ENCODE results near the gene TUBA8. TPM values are rescaled to one million over a fixed set of nuclear protein-coding genes. Genes with fewer than 3 reads are reported as not detected.

The TUBA8 gene
- total RNA-seq, 1 experiment from 2014 or later = 0.72 TPM

GRCh38 chr22:18091916-18092526 is 18.6 kb upstream of the TUBA8 start:
- peaks cover 47% of the 10 kb centered on the region for H3K36me3 Mint-ChIP-seq
- no peaks in the 10 kb centered on the region for H3K4me1 Mint-ChIP-seq
- ChIA-PET POLR2A (no interaction called here), CTCF (interaction anchor here (0.5 kb wide), 1 partner anchor 60 kb away, joined by 3 read pairs; no protein-coding TSS in a partner anchor)
- H3K4me3 Mint-ChIP-seq = no peak overlapping the region
- no peaks in the 10 kb centered on the region for H3K27me3 Mint-ChIP-seq (ENCODE audit: low read depth)
- TF ChIP-seq ZNF512 (CRISPR knock-in tag; IDR thresholded peaks at IDR 0.05; ENCODE audit: borderline replicate concordance) (no peak), ERG (CRISPR knock-in tag; IDR thresholded peaks at IDR 0.05) (no peak), ELF4 (CRISPR knock-in tag; IDR thresholded peaks at IDR 0.05; ENCODE audit: low read depth) (no peak), ATF6 (CRISPR knock-in tag; IDR thresholded peaks at IDR 0.05) (no peak), FOXP1 (CRISPR knock-in tag; IDR thresholded peaks at IDR 0.05; ENCODE audit: borderline replicate concordance) (no peak), KAT7 (CRISPR knock-in tag; IDR thresholded peaks at IDR 0.05; ENCODE audit: borderline replicate concordance) (no peak), FOXJ3 (CRISPR knock-in tag; IDR thresholded peaks at IDR 0.05; ENCODE audit: borderline replicate concordance) (no peak), GRHL2 (CRISPR knock-in tag; IDR thresholded peaks at IDR 0.05; ENCODE audit: insufficient replicate concordance, severe bottlenecking) (no peak), FOXP4 (CRISPR knock-in tag; IDR thresholded peaks at IDR 0.05) (no peak)
- H3K9me3 Mint-ChIP-seq = peaks cover 3% of the 10 kb centered on the region; the same call in 1 of the 2 replicates
- no peak overlapping the region for H3K27ac Mint-ChIP-seq
- no peak for DNase-seq (ENCODE audit: low spot score)
- no peak for ATAC-seq

- no peak overlapping the region for H3K4me3 Mint-ChIP-seq
- DNase-seq (ENCODE audit: low spot score) (no peak), ATAC-seq (no peak)
- H3K9me3 Mint-ChIP-seq = peaks cover 3% of the 10 kb centered on the region; the same call in 1 of the 2 replicates
- POLR2A ChIA-PET = no interaction called here
- H3K27me3 Mint-ChIP-seq (ENCODE audit: low read depth) = no peaks in the 10 kb centered on the region
- peaks cover 33% of the 10 kb centered on the region for H3K36me3 Mint-ChIP-seq
- H3K27ac Mint-ChIP-seq = no peak overlapping the region
- no peaks in the 10 kb centered on the region for H3K4me1 Mint-ChIP-seq
- CTCF ChIA-PET = interaction anchor here (0.7 to 1.9 kb wide), 4 partner anchors 16 to 199 kb away, joined by 3 to 4 read pairs (median 4); no protein-coding TSS in a partner anchor
- TF ChIP-seq ZNF416 (CRISPR knock-in tag; IDR thresholded peaks at IDR 0.05) (no peak), TP53 (CRISPR knock-in tag; IDR thresholded peaks at IDR 0.05) (no peak), ZNF219 (CRISPR knock-in tag; IDR thresholded peaks at IDR 0.05; ENCODE audit: borderline replicate concordance) (no peak), PRRX2 (CRISPR knock-in tag; IDR thresholded peaks at IDR 0.05) (no peak), PREB (CRISPR knock-in tag; IDR thresholded peaks at IDR 0.05; ENCODE audit: borderline replicate concordance) (no peak), GRHL2 (CRISPR knock-in tag; IDR thresholded peaks at IDR 0.05; ENCODE audit: insufficient replicate concordance, severe bottlenecking) (no peak), MLX (CRISPR knock-in tag; IDR thresholded peaks at IDR 0.05) (no peak), NR1H2 (CRISPR knock-in tag; IDR thresholded peaks at IDR 0.05) (no peak), ZBTB43 (CRISPR knock-in tag; IDR thresholded peaks at IDR 0.05) (no peak), ARID4B (CRISPR knock-in tag; IDR thresholded peaks at IDR 0.05; ENCODE audit: borderline replicate concordance) (no peak), RORB (CRISPR knock-in tag; IDR thresholded peaks at IDR 0.05) (no peak), FOXP1 (CRISPR knock-in tag; IDR thresholded peaks at IDR 0.05; ENCODE audit: borderline replicate concordance) (no peak)
Observed at GRCh38 chr22:18093661-18094060, 16.9 kb upstream of the TUBA8 start.
